HAP-1 (cell line): ENCODE results near the gene GNB1L.

ENCODE experiments used
- DNase-seq, 2 experiments: peaks; one replicate each; pipeline ENCODE4 v3.0.0-alpha.2; 2016 to 2020; ENCODE audit warnings: low spot score in 2 of 2
- H3K27me3 ChIP-seq: fragments of 250-450 bp; sonication (Bioruptor Pico); 2 replicates; pipeline ENCODE4 v1.5.1; 2020; ENCODE audit warnings: low read depth, mild to moderate bottlenecking, moderate library complexity
- H3K36me3 ChIP-seq: fragments of 250-450 bp; sonication (Bioruptor Pico); replicated peaks from 2 replicates; pipeline ENCODE4 v1.5.1; 2020; ENCODE audit warnings: mild to moderate bottlenecking
- H3K4me1 ChIP-seq: fragments of 250-450 bp; sonication (Bioruptor Pico); 2 replicates; pipeline ENCODE4 v1.5.1; 2020; ENCODE audit warnings: mild to moderate bottlenecking
- H3K4me3 ChIP-seq: fragments of 250-450 bp; sonication (Bioruptor Pico); 2 replicates; pipeline ENCODE4 v1.5.1; 2020; ENCODE audit warnings: mild to moderate bottlenecking, moderate library complexity
- H3K9me3 ChIP-seq: fragments of 250-450 bp; sonication (Bioruptor Pico); 2 replicates; pipeline ENCODE4 v1.5.1; 2020; ENCODE audit warnings: mild to moderate bottlenecking, moderate library complexity
- in situ Hi-C: fragments of 300-500 bp; cut with MboI; formaldehyde crosslinking; loops from 3 replicates; pipeline ENCODE4 v1.14.3; 2020; ENCODE audit warnings: low sequenced_read_pairs, inconsistent platforms, mixed read lengths

Gene GNB1L

GRCh38 chr22:19820880-19821522, 33.7 kb downstream of the GNB1L start:
- no peaks in the 10 kb centered on the region for H3K4me1 ChIP-seq
- H3K9me3 ChIP-seq, result no peaks in the 10 kb centered on the region
- in situ Hi-C loops, result no loop called here
- H3K27me3 ChIP-seq, result no peaks in the 10 kb centered on the region
- no peak for DNase-seq
- no peak overlapping the region for H3K4me3 ChIP-seq
- no peaks in the 10 kb centered on the region for H3K36me3 ChIP-seq

DNA sequence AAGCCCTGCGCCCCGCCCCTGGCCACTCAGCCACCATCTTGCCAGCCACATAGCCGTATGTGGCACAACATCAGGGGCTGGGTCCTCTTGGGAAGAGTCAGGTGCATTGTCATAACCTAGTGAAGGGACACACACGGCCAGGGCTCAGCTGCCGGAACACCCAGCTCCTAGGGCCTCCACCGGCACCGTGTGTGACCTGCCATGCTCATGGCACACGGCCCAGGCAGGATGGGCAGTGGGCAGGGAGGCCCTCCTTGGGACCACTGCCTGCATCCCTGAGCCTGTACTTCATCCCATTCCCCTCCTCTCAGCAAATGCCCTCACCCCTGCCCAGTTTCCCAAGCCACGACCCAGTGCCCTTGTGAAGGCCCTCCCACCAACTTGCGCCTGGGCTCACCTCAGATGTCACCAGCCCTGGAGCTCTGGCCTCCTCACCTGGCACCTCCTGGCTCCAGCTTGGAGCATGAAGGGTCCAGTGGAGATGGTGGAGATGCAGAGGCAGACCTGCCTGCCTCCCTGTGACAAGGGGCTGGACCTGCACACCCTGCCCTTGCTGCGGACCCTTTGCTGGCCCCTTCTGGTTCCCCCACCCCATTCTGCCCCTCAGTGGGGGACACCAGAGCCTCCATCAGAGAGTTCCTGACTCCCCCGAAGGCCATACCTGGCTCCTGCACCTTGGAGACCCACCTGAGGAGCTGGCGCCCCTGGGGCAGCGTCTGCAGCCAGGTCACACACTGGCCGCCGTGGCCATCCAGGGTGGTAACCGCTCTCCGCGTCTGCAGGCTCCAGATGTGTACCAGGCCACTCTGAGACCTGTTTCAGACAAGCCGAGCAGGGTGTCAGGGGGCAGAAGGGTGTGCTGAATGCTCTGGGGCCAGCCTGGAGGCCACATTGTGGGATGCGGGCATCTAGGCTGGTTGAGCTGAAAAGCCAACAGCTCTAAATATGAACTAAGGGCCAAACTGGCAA, 34.5 kb downstream of the GNB1L start:
- Histone ChIP-seq H3K9me3 (no peaks in the 10 kb centered on the region), H3K27me3 (no peaks in the 10 kb centered on the region), H3K36me3 (no peaks in the 10 kb centered on the region), H3K4me3 (no peak overlapping the region), H3K4me1 (no peaks in the 10 kb centered on the region)
- peak in 1 of 2 experiments; percentile 5 for DNase-seq
- in situ Hi-C loops, result no loop called here

DNA sequence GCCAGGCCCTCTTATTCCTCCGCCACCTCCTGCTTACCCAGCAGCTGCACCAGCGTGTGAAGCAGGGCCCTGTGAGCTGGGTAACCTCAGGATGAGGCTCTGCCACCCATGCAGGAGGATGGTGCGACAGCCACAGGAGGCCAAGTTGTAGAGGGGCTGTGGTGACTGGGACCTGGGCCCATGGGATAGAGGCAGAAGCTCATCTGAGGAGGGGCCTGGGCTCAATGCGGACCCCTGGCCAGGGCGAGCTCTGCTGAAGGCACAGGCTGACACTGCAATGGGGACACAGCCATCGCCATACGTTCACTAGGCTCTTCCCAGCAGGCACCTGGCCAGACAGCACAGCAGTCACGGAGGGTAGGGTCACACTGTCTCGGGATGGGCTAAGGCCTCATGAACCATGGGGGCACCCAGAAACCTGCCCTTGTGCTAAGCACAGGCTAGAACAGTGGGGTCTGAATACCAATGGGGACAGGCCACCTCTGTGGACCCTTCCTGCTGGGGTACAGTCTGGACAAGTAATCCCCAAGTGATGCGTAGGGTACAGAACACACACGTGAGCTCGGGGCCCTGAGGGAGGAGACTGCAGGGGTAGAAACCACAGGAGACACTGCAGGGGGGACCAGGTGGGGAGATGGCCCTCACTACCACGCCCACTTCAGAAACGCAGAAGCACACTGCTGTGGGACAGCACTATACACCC, 35.3 kb downstream of the GNB1L start:
- Histone ChIP-seq H3K27me3 (no peaks in the 10 kb centered on the region), H3K36me3 (no peaks in the 10 kb centered on the region), H3K4me1 (no peaks in the 10 kb centered on the region), H3K4me3 (no peak overlapping the region), H3K9me3 (no peaks in the 10 kb centered on the region)
- DNase-seq, result peak in 1 of 2 experiments; percentile 6
- in situ Hi-C loops, result no loop called here

DNA sequence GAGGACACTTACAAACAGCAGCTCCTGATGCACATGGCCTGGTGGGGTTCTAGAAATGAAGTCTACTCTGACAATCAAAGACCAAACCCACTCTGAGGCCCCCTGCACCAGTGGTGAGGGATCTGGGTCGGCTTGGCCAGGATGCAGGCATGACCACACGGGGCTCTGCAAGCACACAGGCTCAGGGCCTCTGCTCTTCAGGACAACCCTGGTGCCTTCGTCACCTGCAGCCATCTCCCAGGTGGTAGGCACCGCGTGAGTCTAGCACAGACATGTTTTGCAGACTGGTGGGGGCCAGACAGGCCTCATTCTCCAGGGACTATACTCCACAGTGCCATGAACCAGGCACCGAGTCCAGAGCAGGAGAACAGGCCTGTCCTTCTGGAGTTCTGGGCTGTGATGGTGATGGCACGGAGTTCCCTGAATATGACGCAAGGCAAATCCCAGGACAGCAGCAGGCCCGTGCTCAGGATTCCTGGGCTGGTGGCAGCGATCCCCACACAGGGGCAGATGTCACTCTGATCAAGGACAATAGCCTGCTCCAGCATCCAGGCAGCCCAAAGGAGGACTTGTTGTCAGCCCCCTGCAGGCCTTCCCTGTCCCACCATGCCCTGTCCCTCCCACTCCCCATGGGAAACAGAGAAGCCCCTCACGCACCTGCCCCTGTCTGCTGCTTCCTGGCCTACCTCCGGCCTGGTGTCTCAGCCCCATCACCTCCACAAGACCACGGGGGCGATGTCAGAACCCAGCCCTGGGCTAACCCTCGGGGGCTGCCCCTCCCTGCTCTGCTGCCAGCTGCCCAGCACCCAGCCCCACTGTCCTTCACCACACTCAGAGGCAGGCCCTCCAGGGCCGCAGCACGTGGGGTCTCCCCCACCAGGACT, 36.1 kb downstream of the GNB1L start:
- peak in 1 of 2 experiments; percentile 7 for DNase-seq
- Histone ChIP-seq H3K27me3 (no peaks in the 10 kb centered on the region), H3K9me3 (no peaks in the 10 kb centered on the region), H3K36me3 (no peaks in the 10 kb centered on the region), H3K4me1 (no peaks in the 10 kb centered on the region), H3K4me3 (no peak overlapping the region)
- in situ Hi-C loops, result no loop called here

DNA sequence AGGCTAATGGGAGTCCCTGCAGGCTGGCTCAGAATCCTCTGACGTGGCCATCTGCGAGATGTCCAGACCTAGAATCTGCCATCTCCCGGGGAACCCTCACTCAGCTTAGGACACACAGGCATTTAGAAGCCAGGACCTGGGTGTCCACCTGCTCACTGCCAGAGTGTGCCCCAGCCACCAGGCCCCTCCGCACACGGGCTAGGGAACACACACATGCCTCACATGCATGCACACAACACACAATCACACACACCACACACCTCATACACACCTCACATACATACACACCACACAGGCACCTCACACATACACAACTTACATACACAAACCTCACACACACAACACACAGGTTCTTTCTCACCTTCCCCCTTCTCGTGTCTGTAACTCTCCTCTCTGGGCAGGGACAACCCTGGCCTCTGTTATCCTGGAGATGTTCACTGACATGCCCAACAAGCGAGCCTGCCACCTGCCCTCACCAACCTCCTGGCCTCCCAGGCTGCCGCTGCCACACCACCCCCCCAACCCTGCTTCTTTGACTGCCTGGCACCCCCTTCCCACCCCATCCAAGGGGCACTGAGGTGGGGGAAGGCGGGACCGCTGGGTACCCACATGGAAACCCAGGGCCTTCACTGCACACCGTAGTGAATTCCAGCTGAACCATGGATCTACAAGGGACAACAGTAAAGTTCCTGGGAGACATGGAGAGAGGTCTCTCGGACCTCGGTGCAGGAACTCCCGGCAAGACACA, 38.1 kb downstream of the GNB1L start:
- Histone ChIP-seq H3K4me3 (no peak overlapping the region), H3K36me3 (no peaks in the 10 kb centered on the region), H3K4me1 (no peaks in the 10 kb centered on the region), H3K9me3 (no peaks in the 10 kb centered on the region), H3K27me3 (no peaks in the 10 kb centered on the region)
- no peak for DNase-seq
- in situ Hi-C loops, result no loop called here

DNA sequence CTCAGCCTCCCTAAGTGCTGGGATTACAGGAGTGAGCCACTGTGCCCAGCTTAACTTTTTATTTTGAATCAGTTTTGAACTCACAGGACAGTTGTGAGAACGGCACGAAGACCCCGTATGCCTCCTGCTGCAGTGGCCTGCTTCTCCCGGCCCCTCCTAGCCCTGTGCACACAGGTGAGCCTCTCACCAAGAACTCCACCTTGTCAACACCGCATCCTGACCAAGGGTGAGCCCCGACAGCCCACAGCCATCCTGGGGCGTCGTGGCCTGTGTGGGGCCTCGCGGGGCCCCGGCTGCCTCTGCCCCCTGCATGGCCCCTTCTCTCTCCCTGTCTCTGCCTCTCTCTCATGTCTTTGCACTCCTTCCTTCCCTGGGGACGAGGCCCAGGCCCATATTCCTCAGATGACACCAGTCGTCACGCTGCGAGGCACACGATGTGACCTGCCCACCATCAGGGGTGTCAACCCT, 38.8 kb downstream of the GNB1L start:
- DNase-seq, result no peak
- no peaks in the 10 kb centered on the region for H3K36me3 ChIP-seq
- no peaks in the 10 kb centered on the region for H3K27me3 ChIP-seq
- H3K4me1 ChIP-seq, result no peaks in the 10 kb centered on the region
- no peaks in the 10 kb centered on the region for H3K9me3 ChIP-seq
- in situ Hi-C loops, result no loop called here
- no peak overlapping the region for H3K4me3 ChIP-seq

DNA sequence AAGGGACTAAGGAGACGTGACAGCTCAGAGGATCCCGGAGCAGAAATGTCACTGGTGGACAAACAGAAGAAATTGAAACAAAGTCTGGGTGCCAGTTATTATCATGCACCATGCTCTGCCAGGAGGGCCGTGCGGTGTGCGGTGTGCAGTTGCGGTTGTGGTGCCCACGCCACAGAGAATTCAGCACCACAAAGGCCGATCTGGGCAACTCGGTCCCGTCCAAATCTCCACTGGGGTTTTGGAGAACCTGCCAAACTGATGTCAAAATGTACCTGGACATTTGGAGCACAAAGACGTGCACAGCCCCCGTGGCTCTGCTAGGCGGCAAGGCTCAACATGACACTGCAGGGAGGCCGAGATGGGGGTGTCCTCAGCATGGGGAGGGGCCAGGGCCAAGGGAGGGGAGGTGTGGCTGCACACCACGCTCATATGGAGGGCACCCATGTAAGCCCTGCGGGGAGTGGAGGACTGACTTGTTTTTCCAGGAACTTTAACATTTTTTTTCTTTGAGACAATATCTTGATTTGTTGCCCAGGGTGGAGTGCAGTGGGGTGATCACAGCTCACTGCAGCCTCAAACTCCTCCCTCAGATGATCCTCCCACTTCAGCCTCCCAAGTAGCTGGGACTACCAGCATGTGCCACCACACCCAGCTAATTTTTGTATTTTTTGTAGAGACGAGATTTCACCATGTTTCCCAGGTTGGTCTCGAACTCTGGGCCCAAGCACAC, 39.4 kb downstream of the GNB1L start:
- peak in 1 of 2 experiments; percentile 5 for DNase-seq
- no peaks in the 10 kb centered on the region for H3K36me3 ChIP-seq
- H3K4me3 ChIP-seq, result no peak overlapping the region
- in situ Hi-C loops, result no loop called here
- H3K9me3 ChIP-seq, result no peaks in the 10 kb centered on the region
- no peaks in the 10 kb centered on the region for H3K27me3 ChIP-seq
- no peaks in the 10 kb centered on the region for H3K4me1 ChIP-seq

- Histone ChIP-seq H3K36me3 (no peaks in the 10 kb centered on the region), H3K27me3 (no peaks in the 10 kb centered on the region), H3K9me3 (no peaks in the 10 kb centered on the region), H3K4me1 (no peaks in the 10 kb centered on the region), H3K4me3 (no peak overlapping the region)
- DNase-seq, result no peak
- in situ Hi-C loops, result no loop called here
Observed at GRCh38 chr22:19814428-19814827, 40.2 kb downstream of the GNB1L start.

GRCh38 chr22:19812910-19813309, 41.8 kb downstream of the GNB1L start:
- no peak for DNase-seq
- H3K4me1 ChIP-seq, result no peaks in the 10 kb centered on the region
- H3K9me3 ChIP-seq, result no peaks in the 10 kb centered on the region
- in situ Hi-C loops, result no loop called here
- H3K27me3 ChIP-seq, result no peaks in the 10 kb centered on the region
- no peak overlapping the region for H3K4me3 ChIP-seq
- no peaks in the 10 kb centered on the region for H3K36me3 ChIP-seq

GRCh38 chr22:19811811-19812771, 42.6 kb downstream of the GNB1L start:
- in situ Hi-C loops, result no loop called here
- Histone ChIP-seq H3K4me1 (no peaks in the 10 kb centered on the region), H3K4me3 (no peak overlapping the region)

GRCh38 chr22:19811211-19811621, 43.5 kb downstream of the GNB1L start:
- no peaks in the 10 kb centered on the region for H3K36me3 ChIP-seq
- H3K27me3 ChIP-seq, result no peaks in the 10 kb centered on the region
- in situ Hi-C loops, result no loop called here
- H3K4me1 ChIP-seq, result peaks cover 8% of the 10 kb centered on the region
- no peaks in the 10 kb centered on the region for H3K9me3 ChIP-seq
- no peak overlapping the region for H3K4me3 ChIP-seq
- DNase-seq, result no peak

More at GRCh38 chr22:19811811-19812771, 42.6 kb downstream of the GNB1L start:
- Histone ChIP-seq H3K36me3 (no peaks in the 10 kb centered on the region), H3K9me3 (no peaks in the 10 kb centered on the region), H3K27me3 (no peaks in the 10 kb centered on the region)
- DNase-seq, result peak in 1 of 2 experiments; percentile 6
